Posterior vena cava (tissue), 2 donors: Measurements from ENCODE around the gene KLHDC8A. TPM values are rescaled to one million over a fixed set of nuclear protein-coding genes. Genes with fewer than 3 reads are reported as not detected.
"Not testable (repeated sequence)": the region's sequence is repeated elsewhere in the genome, so short reads cannot be mapped to it uniquely, and the experiment has no call there.

Experiments used
- DNase-seq: peaks from one replicate; pipeline ENCODE4 v3.0.0-alpha.2; 2020; ENCODE audit warnings: low spot score
- intact Hi-C, 2 donors: fragments of 100-400 bp; cut with DNase I; formaldehyde crosslinking; loops; one replicate each; pipeline versions ENCODE4 v1.14.1 to v1.14.2; 2022 to 2023
- total RNA-seq, 2 donors: library from RNA; stranded (reverse); fragmentation: NEBNext Ultra II Directional; extraction: Animal tissue kit (Norgen Biotek cat#: 25700); gene quantifications; one replicate each; pipeline ENCODE4 v1.2.1, GENCODE V29; 2021
- donor health status: DM: yes; HTN: yes; CAD: no.
- donor health status: DM: yes; HTN: yes; CAD: no.

KLHDC8A gene
- total RNA-seq, 2 donors from 2014 or later = 0.83 TPM; not detected in 1

- intact Hi-C loops = no loop called here
- DNase-seq = no peak
Observed at GRCh38 chr1:205373022-205373797, 16.5 kb upstream of the KLHDC8A start.

DNA sequence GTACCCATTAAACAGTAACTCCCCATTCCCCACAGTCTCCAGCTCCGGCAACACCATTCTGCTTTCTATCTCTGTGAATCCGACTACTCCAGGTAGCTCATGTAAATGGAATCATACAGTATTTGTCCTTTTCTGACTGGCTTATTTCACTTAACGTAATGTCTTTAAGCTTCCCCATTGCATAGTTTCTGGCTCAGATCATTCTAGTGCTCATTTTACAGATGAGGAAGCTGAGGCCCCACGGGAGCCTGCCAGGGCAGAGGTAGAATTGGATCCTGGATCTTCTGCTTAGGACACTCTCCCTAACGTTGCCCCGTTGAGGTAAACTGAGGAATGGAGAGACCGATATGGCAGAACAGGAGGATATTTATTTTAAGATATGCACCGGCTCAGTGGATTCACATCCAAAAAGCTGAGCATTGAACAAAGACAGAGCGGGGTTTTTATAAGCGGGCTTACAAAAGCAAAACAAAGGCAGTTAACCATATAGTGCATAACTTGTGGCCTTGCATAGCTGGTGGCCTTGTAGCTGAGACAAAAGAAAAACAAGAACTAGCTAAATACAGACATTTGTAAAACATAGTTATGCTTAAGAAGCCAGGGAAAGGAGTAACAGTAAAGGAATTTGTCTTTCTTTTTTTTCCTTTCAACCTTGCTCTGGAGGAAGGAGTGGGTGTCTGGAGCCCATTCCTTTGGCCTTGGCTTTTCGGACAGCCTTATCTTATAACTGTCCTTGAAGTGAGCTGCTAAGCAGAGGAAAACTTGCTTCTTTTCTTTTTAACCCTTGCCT is 15.3 kb upstream of the KLHDC8A start:
- DNase-seq = no peak
- intact Hi-C loops = no loop called here

- intact Hi-C loops = no loop called here
- DNase-seq = no peak
Observed at GRCh38 chr1:205370780-205371179, 14.1 kb upstream of the KLHDC8A start.

GRCh38 chr1:205369701-205370123 is 13.0 kb upstream of the KLHDC8A start:
- DNase-seq = no peak
- intact Hi-C loops = no loop called here

DNA sequence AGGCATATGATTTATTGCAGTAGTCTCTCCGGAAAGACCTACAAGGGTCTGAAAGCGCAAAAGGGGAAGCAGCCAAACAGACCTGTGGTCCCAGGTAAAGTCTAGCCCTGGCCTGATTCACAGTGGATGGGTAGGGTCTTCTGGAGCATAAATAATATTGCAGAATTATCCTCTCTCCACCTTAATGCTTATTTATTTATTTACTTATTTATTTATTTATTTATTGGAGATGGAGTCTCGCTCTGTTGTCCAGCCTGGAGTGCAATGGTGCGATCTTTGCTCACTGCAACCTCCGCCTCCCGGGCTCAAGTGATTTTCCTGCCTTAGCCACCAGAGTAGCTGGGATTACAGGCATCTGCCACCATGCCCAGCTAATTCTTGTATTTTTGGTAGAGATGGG is 11.8 kb upstream of the KLHDC8A start:
- no peak for DNase-seq
- intact Hi-C loops = no loop called here

- intact Hi-C loops = no loop called here
- no peak for DNase-seq
Observed at GRCh38 chr1:205365945-205366463, 9.3 kb upstream of the KLHDC8A start.

GRCh38 chr1:205365086-205365485 is 8.4 kb upstream of the KLHDC8A start:
- intact Hi-C loops = not testable (repeated sequence)
- peak; percentile 41 for DNase-seq

GRCh38 chr1:205360891-205361290 is 4.2 kb upstream of the KLHDC8A start:
- intact Hi-C loops = no loop called here
- DNase-seq = peak; percentile 12

- peak; percentile 22 for DNase-seq
- intact Hi-C loops = loop anchor here in 1 of 2 donors (10.0 kb wide), 3 partner anchors 75 to 165 kb away; no protein-coding TSS in a partner anchor
Observed at GRCh38 chr1:205359771-205360565, 3.2 kb upstream of the KLHDC8A start.

DNA sequence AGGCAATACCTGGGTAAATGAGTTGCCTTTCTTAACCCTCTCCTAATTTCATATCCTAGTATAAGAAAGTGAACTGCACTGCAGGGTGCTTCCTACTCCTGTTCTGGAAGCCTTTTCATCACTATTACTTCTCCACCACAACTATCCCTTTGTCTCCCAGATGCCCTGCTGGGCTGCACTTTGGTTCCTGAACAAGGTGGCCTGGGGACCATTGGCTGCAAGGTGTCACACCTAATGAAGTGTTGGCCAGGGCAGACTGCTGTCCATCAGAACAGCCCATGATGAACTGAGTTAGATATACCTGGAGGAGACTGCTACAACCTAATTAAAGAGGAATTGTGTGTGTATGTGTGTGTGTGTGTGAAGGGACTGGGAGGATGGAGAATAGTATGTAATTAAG is 1.9 kb upstream of the KLHDC8A start:
- DNase-seq = no peak

DNA sequence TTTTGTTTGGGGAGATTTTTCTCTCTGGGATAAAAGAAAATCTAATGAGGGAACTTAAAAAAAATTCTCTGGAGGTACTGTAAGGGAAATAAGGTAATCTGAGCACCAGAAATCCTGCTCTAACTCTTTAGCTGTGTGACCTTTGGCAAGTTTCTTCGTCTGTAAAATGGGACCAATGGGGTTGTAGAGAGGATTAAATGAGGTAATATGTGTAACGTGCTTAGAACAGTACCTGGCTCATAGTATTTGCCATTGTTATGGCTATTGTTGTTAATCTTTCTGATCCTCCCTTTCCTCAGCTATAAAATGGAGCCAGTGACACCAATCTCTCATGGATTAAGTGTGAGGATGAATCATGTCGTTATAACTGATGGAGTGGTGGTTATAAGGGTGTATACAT is 845 bp upstream of the KLHDC8A start:
- DNase-seq = no peak
- intact Hi-C loops = loop anchor here in 1 of 2 donors (10.0 kb wide), 3 partner anchors 77 to 167 kb away; no protein-coding TSS in a partner anchor

More for the DNA sequence above, 1.9 kb upstream of the KLHDC8A start:
- intact Hi-C loops = loop anchor here (1.0 to 10.0 kb wide), 4 partner anchors 76 to 166 kb away; no protein-coding TSS in a partner anchor

DNA sequence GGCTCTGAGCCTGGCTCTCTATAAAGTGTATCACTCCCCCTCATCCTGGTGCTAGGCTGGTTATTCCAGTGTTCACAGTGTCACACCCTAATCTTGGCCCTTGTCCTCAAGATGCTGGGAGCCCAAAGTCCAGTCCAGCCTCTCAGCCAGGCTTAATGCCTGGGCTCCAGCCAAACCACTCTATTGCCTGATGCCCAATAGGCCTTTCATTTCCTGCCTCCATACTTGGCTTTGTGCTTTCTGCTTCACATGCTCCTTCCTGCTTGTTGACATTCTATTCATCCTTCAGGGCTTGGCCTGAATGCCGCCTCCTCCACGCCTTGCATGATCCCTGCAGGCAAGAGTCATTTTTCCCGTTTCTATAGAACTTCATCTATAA is 1.7 kb downstream of the KLHDC8A start:
- no peak for DNase-seq
- intact Hi-C loops = loop anchor here in 1 of 2 donors (10.0 kb wide), 3 partner anchors 80 to 170 kb away; no protein-coding TSS in a partner anchor

DNA sequence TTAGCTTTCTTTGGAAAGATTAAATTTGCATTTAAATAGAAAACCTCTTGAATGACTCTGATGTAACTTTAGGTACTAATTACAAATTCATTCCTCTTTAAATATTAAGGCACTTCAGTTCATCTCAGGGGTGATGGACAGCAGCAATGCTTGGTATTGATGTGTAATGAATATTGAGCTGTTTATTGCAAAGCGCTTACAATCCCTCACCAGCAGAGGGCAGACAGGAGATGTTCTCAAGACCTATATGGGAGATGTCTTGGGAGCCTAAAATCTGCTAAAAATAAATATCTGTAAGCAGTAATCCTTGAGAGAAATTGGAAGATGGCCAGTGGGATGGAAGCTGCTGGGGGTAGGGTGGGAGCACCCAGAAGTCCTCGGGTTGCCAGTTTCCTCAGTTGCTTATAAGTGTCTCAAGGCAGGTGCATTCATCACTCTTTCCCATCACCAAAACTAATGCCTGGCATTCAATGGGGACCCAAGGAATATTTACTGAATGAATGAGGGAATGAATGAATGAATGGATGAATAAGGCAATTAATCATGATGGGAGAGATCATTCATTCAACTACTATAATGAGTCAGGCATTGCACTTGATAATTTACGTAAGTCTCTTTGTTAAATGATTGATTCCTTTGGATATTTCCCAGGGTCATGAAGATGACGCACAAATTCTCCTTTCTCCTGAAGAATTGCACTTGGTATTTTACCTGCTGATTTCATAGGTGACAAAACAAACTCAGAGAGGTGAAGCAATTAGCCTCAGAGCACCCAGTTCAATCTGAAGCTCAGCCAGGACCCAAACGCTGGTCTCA is 2.3 kb downstream of the KLHDC8A start:
- DNase-seq = no peak
- intact Hi-C loops = loop anchor here in 1 of 2 donors (10.0 kb wide), 3 partner anchors 80 to 170 kb away; no protein-coding TSS in a partner anchor

GRCh38 chr1:205353612-205354011 is 3.1 kb downstream of the KLHDC8A start:
- no peak for DNase-seq
- intact Hi-C loops = loop anchor here in 1 of 2 donors (10.0 kb wide), 3 partner anchors 81 to 171 kb away; no protein-coding TSS in a partner anchor

DNA sequence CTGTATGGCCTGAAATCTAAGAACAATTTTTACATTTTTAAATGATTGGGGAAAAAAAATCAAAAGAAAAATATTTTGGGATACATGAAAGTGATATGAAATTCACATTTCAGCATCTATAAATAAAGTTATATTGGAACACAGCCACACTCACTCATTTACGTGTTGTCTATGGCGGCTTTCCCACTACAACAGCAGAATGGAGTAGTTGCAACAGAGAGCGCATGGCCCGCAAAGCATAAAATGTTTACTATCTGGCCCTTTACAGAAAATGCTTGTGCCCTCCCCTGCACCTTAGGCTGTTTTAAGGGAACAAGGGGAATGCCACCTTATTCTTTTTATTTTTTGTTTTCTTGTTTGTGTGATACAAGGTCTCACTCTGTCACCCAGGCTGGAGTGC is 3.5 kb downstream of the KLHDC8A start:
- intact Hi-C loops = loop anchor here in 1 of 2 donors (10.0 kb wide), 3 partner anchors 82 to 172 kb away; no protein-coding TSS in a partner anchor
- no peak for DNase-seq

DNA sequence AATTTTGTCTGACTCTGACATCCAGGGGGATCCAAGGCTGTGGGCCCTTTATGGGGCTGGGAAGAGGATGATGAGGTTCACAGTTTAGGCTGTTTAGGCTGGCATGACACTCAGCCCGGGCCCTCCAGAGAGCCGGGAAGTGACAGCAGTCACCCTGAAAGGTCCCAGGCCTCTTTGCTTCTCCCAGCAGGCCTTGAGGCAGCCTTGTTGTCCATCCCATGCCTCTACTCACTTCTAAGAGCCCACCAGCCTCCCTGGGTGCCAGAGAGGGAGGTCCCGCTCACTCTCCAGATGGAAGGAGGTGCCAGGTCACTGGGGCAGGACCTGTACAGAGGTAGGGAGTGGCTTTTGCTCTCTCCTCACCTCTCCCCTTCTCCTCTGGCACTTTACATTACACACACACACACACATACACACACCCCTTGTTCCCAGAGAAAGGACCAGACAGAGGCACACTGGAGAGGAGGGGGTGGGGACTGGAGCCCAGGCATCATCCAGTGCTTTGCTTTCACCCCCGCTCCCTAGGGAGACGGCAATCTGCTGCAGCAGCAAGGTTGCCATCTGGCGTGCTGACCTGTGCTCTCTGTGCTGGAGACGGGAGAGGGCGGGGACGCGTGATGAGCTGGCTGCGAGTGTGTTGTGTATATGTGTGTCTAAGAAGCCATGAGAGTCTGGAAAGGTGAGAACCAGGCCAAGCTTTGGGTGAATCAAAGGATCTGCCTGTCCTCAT is 4.6 kb downstream of the KLHDC8A start:
- DNase-seq = peak; percentile 69
- intact Hi-C loops = loop anchor here in 1 of 2 donors (10.0 kb wide), 3 partner anchors 83 to 173 kb away; no protein-coding TSS in a partner anchor

- peak; percentile 25 for DNase-seq
- intact Hi-C loops = loop anchor here (1.0 to 10.0 kb wide), 4 partner anchors 84 to 179 kb away; no protein-coding TSS in a partner anchor
Observed at GRCh38 chr1:205350691-205351141, 6.0 kb downstream of the KLHDC8A start.
